HG03442 (cell line): ENCODE results near the gene COL5A1.
"Not testable (repeated sequence)": the region's sequence is repeated elsewhere in the genome, so short reads cannot be mapped to it uniquely, and the experiment has no call there.

Source experiments
- ATAC-seq: cut with Tn5 transposase; IDR thresholded peaks from one replicate; pipeline ENCODE4 v1.9.1; 2021; ENCODE audit warnings: mild to moderate bottlenecking, moderate library complexity; ENCODE audit not compliant: unreplicated experiment

Gene COL5A1

DNA sequence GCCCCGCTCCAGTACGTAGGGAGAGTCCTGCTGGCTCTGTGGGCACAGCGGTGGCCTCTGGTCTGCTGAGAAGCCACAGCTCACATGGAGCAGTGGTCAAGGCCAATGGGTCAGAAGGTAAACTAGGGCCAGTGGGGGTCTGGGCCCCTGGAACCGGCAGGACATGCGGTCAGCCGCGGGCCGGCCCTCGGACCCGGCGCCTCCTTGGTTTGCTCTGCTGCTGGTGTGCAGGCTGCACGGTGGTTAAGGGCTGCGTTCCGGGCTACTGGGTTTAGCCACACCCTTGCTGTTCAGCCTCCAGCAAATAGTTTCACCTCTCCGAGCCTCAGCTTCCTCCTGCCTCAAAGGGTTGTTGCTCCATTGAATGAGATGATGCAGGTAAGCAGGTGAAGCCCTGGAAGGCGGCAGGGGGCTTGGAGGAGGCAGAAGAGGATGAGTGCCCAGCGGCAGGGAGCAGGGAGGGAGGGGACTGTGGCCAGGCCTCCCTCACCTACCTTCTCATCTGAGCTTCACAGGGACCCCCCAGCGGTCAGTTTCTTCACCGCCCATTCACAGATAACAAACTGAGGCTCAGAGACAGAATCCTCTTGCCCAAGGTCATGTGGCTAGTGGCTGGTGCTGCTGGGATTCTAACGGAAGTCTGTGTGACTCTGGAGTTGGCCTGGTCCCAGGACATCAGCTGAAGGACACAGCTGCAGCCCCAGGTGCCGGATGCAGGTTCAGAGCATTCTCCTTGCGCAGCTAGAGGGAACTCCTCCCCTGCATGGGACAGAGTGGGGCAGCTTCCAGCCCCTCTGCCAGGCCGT, 3.7 kb upstream of the COL5A1 start:
- ATAC-seq: no peak

DNA sequence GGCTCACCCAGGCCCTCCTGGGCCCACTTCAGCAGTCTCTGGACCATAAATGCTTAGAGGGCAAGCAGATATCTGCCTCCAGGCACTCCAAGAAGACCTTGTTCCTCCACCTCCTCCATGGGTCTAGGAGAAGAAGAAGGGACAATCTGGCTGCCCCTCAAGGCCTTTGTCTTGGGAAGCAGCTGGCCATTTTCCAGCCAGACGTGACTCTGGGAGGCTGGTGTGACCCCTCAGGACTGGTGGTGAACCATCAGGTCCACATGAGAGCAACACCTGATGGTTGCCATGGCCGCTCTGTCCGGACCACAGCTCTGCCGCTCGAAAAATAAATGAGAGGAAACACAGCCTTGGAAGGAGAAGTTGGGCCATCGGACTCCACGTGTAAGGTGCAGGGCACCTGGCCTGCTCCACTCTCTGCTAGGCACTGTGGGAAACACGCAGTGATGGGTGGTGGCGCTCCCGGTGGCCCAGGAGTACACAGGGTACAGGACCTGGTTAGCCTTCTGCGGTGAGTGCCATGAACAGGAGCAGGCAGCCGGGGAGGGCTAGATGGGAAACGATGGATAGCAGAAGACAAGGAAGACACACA, 3.0 kb upstream of the COL5A1 start:
- no peak for ATAC-seq

DNA sequence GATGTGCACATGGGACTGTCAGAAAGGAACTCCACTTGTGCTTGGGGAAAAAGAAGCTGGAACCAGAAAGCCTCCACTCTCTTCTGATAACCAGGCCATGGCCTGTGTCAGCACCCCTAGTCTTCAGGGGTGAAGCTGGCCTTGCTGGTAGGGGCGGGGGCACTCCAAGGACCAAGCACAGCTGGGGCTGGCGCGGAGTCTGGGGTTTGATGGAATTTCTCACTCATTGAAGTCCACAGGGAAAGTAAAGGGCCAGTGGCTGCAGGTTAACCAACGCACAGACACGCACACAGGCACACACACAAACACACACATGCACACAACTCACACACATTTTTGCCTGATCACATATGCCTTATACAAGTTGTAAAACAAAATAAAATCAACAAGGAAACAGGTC, 1.6 kb upstream of the COL5A1 start:
- ATAC-seq: no peak

DNA sequence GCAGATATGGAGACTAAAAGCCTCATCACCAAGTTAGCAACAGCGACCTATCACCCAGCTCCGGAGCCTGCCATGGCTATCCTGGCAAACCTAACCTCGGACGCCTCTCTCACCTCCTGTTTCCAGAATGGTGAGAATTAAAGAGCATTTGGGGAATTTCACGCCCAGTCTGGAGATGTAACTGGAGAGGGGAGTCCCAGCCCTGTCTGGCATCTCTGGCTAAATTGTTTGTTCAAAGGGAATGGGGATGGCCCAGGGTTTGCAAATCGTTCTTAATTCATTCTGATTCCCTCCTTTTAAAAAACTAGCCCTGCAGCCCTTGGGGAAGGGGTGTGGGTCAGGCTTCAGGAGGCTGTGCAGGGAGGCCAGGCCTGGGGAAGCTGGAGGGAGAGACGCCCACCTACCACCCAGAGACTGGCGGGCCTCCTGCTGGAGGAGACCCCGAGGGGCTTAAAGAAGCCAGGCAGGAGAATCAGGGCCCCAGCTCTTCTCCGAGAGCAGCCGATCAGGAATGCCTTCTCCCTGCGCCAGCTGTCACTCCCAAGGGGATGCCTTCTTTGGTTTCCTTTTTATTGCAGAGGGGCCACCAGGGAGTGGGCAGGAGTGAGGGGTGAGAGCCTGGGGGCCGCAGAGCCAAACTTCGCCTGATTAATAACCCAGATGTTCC, 964 bp upstream of the COL5A1 start:
- no peak for ATAC-seq

DNA sequence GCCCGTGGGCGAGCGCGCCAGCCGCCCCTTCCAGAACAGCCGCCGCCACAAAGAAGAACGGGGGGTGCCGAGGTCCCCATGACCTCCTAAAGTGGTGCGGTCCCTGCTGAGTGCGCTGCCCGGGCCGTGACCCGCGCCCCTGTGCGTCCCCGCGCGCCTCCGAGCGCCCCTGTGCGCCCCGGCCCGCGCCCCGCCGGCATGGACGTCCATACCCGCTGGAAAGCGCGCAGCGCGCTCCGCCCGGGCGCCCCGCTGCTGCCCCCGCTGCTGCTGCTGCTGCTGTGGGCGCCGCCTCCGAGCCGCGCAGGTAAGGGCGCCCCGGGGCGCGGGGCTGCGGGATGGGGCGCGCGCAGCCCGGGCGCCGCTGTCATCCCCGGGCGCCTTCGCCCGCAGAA, 384 bp downstream of the COL5A1 start:
- ATAC-seq: no peak

DNA sequence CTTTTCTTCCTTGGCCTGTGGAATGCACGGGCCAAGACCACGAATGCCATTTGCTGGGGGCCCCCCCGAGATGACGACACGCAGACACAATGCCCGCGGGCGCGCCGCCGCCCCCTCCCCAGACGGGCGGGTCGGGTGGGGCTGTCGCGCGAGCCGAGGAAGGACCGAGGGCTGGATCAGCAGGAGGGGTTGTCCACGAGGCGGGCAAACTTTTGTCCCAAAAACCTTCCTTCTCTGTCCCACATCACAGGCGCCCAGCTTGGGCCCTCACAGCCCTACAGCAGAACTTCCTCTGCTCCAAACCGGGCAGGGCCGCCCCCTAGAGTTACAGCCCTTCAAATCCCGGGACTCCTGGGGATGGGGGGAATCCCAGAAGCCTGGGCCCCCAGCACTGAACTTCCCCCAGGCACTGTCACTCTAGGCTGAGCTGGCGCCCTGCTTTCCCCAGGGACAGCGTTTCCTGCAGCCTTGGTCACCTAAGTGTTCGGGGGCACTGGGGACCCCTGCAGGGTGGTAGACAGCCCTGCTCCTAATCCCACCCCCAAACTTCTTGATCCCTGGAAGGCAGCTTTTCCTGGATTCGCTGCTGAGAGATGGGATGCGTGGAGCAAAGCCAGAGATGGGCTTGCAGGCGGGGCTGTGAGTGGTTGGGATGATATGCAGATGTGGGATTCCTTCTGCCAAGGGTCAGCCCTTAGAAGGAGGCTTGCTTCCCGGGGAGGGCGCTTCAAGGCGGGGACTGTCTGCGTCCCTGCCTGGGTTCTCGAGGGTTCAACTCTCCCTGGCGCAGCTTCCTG, 980 bp downstream of the COL5A1 start:
- no peak for ATAC-seq

DNA sequence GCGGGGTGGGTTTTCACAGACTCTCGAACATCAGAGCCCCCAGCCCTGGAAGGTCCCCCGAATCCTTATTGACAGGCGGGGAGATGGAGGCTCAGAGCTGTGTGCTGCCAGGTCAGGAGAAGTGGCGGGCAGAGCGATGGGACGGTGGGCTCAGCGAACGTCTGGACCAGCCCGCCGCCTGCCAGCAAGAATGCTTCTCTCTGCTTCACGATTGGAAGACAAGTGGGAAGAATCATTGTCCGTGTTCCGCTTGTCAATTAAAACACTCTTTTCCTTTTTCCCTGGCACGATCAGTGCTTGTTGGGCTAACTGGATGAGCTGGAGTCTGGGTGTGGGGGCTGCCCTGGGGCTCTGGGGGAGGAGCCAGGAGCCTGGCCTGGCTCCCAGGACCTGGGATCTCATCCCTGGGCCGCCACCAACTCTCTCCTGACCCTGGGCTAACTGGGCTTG, 1.6 kb downstream of the COL5A1 start:
- ATAC-seq: no peak

DNA sequence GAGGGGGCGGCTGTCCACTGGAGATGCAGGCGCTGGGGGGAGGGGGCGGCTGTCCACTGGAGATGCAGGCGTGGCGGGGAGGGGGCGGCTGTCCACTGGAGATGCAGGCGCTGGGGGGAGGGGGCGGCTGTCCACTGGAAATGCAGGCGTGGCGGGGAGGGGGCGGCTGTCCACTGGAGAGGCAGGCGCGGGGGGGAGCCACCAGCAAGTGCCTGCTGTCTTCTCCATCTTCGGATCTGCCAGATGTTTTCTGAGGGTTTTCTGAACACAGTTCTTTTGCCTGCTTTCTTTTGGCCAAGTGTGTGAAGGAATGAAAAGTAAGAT, 2.8 kb downstream of the COL5A1 start:
- ATAC-seq: not testable (repeated sequence)

DNA sequence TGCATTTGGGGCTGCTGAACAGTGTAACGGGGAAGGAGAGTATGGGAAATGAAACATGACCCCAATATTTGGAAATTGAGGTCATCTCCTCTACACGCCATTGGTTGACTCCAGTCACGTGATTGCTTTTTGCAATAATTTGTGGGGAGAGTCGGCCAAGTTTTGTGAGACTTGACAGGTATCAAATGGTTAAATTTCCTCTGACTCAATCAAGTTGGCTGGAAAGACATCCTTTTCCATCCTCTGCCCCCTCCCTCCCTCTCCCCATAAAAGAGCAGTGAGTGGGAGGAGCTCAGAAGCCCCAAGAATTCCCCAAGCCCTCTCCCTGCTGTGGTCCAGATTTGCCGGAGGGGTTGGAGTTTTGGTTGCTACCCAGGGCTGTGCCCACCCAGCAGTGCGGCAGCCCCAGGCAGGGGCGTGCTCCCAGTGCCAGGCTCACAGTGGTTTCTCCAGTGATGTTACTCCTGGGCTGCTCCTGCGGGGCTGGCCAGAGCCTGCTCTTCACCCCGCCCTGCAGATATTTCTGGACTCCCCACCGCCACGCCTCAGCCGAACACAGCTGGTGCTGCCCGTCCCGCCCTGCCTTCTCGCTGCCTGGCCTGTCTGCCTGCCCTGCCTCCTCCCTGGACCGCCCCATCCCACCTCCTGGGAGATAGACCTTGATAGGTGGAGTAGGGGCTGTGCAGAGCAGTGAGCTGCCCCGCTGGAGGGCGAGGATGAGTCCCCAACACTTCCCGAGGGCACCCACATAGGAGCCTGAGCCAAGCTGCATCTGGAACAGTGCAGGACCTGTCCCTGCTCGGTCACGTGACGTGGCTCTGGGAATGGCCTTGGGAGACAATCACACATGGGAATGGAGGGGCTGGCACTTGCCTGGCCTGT, 3.4 kb downstream of the COL5A1 start:
- no peak for ATAC-seq

DNA sequence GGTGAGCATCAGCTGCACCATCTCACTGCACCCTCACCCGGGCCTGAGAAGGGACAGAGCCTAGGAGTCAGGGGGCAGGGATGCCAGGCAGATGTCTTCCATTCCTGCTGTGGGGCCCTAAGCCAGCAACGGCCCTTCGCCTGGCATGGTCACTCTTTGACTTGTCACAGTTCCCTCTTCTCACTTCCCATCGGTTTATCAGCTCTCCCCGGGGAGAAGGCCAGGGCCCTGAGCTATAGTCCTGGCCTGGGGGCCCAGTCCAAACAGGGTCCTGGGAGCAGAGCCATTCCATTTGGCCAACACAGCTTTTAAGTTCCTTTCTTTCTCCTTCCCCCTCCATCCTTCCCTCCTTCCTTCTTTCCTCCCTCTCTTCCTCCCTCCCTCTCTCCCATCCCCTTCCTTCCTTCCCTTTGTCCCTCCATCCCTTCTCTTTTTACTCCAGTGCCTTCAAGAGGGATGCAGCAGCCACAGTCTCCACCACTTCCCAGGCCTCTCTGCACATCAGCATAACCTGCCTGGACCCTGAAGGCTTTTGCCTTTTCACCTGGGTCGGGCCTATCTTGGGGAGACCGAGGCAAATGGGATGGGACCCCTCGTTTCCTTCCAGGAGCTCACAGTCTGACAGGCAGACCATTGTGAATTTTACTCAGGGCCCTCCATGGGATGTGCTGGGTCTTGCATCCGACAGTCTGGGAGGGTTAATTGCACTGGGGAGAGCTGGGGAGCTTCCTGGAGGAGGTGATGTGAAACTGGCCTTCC, 4.2 kb downstream of the COL5A1 start:
- ATAC-seq: no peak

DNA sequence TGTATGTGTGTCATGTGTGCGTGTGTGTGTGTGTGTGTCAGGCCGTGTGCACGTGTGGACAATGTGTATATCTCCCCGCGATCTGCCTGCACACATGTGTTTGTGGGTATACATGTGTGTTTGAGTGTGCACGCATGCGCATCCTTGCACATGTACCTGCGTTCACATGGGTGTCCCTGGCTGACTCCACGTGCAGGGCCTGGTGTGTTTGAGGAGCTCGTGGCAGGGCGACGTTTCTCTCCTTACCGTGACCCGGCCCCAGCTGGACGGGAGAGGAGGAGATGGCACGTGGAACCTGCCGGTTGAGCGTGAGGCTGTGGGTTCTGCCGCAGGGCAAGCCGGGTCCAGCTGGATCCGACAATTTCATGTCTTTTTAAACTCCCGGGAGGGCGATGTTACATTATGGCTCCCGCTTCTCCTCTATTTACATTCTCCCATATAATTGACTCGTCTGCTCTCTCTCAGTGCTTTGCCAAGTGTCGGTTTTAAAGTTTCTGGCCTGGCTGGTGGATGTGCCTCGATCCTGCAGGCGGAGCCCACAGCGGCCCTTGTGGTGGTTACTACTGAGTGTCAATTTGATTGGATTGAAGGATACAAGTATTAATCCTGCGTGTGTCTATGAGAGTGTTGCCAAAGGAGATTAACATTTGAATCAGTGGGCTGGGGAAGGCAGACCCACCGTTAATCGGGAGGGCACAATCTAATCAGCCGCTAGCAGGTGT, 5.9 kb downstream of the COL5A1 start:
- no peak for ATAC-seq

DNA sequence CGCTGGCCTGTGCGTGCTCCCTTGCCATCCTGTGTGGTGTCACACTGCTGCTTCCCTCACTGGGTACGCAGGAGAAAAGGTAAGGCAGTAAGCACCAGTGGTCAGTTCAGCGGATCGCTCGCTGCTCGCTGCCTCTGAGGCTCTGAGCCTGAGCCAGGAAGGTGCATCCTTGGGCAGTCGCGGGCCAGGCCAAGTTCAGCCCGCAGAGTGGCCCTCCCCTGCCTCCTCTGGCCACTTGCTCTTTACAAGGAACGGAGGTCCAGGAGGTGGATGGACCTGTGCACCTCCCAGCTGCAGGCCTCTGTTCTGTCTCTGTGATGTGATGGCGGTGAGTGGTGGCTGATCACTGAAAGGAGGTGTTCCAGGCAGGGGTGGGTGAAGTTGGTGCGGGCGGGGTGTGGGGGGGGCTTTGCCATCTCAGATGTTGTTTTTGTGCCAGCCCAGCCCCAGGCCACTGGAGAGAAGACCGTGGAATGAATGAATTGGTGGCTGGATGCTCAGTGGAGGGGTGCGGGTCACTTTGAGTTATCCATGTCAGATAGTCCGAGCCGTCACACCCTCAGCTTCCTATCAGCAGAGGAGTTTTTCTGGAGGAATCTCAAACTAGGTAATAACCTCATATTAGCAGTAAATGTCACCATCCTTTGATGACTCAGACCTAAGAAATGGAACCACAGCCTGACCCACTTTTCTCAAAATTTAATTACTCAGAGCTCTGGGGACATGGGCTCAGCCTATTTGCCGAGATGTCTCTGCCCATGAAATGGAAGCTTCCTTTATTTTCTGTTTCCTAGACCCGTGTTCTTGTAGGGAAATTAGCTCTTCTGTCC, 7.3 kb downstream of the COL5A1 start:
- ATAC-seq: no peak

DNA sequence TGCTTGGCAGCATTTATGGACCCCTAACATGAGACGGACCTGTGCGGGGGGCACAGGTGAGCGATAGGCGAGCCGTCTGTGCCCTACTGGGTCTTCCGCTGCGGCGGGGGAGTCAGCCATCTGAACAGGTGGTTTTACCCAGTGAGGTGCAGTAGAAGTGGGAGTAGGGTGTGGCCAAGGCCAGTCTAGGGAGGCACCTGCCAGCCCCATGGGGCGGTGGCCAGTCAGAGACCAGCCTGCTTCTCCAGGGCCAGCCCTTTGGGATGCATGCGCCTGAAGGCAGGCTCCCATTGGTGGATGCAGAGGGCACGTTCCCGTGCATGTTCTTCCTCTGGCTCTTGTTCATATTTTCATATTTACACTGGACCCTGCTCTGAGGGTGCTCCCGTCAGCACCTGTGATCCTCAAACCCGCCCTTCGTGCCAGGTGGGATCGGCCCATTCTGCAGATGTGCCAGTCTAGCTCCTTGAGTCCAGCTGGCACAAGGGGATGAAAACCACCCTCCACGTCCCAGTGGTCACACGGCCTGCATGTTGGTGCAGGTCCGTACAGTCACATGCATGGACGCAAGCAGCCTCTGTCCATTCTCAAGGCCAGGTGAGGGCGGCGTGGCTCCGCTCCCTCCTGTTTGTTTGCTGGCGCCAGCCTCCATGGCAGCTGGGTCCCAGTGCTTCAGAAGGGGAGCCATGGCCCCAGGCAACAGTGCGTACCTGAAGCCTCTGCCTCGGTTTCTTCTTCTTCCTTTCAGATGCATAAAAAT, 9.0 kb downstream of the COL5A1 start:
- ATAC-seq: no peak

DNA sequence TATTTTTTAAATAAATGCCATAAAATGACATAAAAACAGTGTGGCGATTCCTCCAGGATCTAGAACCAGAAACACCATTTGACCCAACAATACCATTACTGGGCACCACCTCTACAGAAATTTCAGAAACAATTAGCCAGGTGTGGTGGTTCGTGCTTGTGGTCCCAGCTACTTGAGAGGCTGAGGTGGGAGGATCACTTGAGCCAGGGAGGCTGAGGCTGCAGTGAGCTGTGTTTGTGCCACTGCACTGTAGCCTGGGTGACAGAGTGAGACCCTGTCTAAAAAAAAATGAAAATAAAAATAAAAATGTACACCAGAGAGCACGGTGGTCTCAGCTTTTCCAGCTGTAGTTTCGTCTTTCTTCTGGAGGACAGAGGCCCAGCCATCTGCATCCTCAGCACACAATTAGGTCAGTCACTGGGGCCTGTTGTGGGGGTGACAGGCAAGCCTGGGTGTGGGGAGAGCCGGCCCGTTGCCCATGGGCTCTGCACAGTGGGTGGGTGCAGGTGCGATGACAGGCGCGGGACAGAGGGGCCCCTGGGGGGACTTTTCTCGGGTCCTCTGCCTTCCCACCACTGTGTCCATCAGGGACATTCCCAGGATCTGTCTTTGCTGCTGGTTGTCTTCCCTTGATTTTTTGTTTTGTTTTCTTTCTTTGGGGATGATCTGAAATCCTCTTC, 9.8 kb downstream of the COL5A1 start:
- no peak for ATAC-seq

DNA sequence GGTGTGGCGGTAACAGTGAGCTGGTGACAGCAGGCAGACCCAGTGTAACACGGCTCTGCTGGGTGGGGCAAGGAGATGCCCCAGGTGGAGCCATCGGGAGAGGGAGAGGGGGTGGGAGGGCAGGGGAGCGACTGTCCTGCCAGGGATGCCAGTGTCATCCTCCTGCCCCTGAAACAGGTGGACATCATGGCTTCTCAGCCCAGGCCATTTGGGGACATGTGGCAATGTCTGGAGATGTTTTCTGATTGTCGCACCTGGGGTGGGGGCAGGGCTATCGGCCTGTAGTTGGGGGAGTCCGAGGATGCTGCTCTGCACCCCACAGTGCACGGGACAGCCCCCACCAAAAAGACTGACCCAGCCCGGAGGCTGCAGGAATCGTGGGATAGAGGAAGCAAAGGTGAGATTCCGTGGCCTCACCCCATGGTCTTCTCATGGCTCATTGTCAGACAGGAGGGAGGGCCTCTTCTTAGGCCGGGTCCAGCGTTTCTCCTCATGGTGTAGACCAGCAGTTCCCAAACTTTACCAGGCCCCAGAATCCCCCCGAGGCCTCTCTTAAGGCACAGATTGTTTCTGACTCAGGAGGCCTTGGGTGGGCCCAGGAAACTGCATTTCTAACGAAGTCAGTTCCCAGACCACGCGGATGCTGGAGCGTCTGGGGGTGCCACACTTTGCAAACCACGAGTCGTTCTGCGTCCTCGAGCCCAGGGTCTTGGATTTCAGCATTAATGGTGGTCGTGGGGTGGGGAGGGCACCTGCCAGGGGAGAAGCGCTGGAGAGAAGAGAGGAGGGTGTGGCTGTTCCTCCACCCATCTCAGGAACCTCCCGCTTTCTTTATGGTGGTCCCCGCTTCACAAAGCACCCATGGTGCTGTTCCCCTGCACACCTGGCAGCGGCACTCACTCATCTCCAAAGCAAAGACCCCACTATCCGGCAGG, 11.0 kb downstream of the COL5A1 start:
- ATAC-seq: no peak
